ENCODE measurements around the gene GGA3.

- TF ChIP-seq CTCF (IDR thresholded peaks at IDR 0.05), result no peak
- no peak for TF ChIP-seq POLR2A (IDR thresholded peaks at IDR 0.05)
Measured at GRCh38 chr17:75209061-75209460, 52.3 kb downstream of the GGA3 start.

Data from heart left ventricle (tissue), 13 donors.